RPMI7951 (cell line): ENCODE results near the gene PITX1. TPM values are rescaled to one million over a fixed set of nuclear protein-coding genes. Genes with fewer than 3 reads are reported as not detected.
"Not testable (repeated sequence)": the region's sequence is repeated elsewhere in the genome, so short reads cannot be mapped to it uniquely, and the experiment has no call there.

Experiments
- DNase-seq: peaks from one replicate; pipeline ENCODE4 v3.0.0-alpha.2; 2012; ENCODE audit warnings: low read depth
- total RNA-seq: library from RNA; depleted of rRNA; stranded (reverse); fragments of >200 nt; shearing (Covaris generic); gene quantifications from 2 replicates; pipeline ENCODE4 v1.2.3, GENCODE V29; 2014; rRNA removed

PITX1 gene
- 0.49 TPM in 1 of 2 replicates, not detected in the other for total RNA-seq

DNA sequence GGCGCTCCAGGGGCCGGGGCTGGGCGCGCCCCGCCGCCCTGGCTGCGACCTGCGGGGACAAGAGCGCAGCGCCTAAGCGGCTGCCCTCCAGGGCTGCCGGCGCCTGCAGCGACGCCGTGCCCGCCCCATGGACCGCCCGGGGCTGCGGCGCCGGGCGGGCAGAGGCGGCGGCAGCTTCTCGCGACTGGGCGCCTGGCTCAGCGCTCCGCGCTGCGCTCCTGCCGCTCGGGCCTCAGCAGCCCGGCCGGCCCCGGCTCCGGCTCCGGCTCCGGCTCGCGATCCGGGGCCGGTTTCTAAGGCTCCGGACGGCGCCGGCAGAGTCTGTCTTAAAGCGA, at the start of gene PITX1:
TSS of gene PITX1 (minus strand) at position 328 of the 335 bp plus-strand sequence. CDS start 347 bp downstream, outside the sequence.
- peak; percentile 40 for DNase-seq

DNA sequence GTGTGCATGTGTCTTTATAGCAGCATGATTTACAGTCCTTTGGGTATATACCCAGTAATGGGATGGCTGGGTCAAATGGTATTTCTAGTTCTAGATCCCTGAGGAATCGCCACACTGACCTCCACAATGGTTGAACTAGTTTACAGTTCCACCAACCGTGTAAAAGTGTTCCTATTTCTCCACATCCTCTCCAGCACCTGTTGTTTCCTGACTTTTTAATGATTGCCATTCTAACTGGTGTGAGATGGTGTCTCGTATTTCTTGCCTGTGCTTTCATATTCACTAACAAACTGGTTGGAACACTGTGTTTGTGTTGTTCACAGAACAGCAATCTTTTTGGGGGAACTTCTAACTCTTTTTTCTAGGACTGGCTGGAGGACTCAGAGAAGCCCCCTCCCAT, 49.3 kb upstream of the PITX1 start:
- not testable (repeated sequence) for DNase-seq

DNA sequence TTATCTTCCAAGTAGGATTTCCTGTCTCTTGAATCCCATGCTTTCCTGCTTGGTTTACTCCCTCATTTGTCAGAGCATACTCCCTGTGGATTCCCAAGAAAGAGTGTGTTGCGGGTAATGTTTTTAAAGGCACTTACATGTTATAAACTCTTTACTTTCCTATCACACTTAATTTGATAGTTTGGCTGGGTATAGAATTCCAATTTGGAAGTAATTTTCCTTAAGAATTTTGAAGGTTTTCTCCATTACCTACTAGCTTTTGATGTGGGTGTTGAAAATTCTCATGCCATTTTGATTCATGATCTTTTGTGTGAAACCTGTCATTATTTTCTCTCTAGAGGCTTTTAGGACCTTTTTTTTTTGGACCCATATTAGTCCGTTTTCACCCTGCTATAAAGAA, 47.2 kb upstream of the PITX1 start:
- DNase-seq: no peak

DNA sequence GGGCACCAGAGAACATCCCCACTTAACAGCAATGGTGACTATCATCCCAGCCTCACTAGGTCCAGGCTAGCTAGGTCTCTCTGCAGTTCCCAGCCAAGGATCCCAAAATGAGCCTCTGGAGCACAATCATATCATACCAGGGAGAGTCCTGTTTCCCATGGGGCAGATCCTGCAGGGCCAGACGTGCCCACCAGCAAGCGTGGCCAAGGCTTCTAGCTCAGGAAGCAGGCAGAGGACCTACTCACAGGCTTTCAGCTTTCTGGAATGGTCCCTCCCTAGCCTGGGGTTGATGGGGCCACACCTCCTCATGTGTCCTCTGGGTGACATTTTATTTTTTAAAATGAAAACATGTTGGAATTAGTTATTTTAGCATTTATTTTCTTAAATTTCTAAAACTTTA, 45.7 kb upstream of the PITX1 start:
- no peak for DNase-seq

DNA sequence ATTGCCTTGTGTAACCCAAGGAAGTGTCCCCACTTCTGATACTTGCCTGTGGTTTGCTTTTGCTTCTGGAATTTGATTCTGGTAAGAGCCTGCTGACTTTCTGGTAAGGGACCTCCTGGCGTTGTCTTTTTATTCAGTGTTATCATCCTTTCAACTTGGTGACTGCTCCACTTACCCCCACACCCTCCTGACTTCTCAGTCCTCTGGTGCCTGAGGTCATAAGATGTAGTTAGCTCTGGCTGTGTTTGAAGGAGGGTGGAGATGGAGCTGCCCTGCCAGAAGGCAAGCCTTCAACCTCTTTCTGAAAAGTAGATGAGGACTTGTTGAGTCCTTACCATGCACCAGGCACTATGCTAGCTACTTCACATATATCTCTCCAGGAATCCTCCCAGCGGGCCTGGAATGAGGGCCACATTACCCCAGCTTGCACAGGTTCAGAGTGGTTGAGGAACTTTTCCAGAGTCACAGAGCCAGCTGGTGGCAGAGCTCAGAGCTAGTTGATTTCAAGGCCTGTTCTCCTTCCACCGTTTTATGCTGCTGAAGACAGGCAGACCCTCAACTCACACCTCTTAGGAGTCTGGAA, 45.2 kb upstream of the PITX1 start:
- no peak for DNase-seq

DNA sequence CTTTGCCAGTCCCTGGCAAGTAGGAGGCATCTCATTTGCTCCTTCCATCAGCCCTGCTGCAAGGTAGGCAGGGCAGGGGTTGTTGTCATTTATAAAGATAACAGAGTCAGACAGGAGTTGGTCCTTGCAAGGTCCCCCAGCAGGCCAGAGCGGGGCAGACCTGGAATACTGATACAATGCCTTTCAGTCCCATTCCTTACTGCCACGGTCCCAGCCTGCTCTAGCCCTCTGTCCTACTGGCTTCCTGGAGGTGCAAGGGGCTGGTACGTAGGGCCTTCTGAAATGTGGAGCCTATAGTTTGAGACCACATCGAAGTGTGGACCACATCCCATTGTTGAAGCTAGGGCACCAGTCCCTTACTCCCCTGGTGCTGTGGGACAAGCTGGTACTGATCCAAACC, 42.8 kb upstream of the PITX1 start:
- DNase-seq: no peak

DNA sequence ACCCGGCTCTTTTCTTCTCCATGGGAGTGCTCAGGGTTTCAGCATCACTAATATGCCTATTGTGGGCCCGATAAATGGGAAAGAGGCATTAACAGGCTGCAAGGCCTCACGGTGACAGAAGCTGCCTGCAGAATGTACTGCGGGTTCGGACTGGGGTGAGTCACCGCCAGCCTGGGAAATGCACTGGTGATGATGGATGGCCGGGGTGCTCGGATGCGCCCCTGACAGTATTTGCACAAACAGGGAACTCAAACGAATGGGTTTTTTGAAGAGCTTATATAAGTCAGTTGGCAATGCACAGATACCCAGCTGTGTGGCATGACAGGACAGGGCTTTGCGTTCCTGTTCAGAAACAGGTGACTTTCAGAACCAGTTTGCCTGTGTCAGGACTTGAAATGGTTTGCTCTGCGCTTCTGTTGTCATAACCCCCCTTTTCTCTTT, 42.0 kb upstream of the PITX1 start:
- peak; percentile 45 for DNase-seq

DNA sequence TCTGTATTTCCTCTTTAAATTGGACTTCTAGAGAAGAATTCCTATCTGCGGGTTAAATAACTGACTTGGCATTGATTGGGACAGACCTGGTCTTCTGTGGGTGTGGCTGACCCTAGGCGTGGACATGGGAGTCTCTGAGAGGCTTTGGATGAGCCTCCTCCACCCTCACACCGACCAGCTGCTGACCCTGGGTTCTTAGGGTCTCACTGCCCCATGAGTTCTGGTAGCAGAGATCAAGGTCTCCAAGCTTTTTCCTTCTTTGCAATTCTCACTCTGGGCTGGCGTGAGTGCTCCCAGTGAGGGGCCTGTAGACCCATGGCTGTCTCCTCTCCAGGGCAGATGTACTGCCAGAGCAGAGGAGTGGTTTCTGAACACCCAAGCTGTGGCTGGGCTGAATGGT, 41.6 kb upstream of the PITX1 start:
- no peak for DNase-seq

DNA sequence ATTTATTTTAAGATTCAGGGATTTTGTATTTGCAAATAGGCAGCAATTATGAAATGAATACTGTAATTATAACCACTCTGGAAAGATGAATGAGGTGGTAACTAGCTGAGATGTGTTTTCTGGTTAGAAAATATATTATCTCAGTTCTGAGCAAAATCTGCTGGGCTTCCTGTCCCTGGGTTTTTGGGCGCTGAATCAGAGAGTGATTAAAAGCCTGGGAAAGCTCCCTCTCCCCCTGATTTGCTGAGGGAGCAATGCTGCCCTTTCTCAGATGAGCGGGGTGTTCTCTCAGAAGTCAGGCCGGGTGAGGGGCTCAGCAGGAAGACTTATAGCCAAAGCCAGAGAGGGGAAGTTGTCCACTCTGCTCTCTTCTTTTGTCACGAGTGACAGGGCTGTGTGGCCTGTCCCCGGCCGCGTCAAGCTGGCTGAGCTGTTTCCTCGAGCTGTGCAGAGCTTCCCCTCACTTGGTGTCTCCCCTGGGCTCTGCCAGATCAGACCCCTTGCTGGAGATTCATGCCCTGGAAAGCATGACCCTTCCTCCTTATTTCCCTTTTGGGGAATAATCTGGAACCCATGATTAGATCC, 39.8 kb upstream of the PITX1 start:
- DNase-seq: peak; percentile 6

DNA sequence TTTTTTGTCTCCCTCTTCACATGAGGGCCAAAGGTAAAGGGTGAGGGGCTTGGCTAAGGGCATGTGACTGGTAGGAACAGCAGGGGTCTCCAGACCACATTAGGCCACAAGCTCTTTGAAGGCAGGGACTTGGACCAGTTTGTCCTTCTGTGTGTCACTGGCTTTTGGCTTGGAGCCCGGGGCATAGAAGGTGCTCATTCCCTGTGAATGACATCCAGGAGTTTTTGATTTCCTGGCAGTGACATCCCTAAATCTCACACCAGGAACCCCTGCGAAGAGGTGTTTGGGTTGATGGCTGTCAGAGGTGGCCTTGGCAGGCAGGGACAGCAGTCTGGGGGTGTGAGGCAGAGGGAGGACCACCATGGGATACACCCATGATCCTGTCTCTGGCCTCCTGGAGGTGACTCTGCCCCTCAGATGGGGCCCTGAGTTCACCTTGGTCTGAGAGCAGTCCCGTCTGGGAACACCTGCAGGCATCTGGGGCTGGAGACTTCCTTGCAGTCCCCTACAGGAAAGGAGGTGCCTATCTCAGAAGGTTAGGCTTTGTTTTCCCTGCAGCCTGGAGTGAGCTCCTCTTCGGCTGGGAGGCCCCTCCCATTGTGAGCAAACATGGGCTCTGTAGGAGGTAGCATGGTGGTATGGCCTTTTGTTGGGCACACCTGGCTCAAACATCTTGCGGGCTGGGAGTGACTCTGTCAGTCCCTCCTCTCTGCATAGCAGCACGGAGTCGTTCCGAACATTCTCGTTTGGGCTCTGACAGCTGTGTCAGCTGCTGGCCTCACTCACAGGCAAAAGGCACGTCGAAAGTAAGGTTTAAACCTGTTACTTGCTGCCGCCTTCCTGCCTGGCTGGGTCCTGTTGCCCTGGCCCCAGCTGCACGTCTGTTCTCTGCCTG, 38.6 kb upstream of the PITX1 start:
- DNase-seq: no peak

DNA sequence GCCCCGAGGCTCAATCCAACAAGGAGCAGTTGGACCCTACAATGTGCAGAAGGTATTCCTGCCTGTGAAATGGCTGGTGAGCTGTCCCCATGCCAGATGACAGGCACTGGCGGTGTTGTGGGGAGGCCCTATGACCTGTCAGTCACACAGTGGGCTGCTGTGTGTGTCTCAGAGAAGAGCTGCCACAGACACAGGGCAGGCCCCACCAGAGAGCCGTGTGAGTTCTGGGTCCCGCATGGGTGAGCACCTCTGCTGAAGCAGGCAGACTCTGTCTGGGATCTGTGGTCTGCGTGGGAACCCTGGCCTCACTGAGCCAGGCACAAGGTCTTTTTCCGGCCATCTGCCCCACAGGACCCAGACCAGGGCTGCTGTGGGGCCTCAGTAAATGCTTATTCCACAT, 37.3 kb upstream of the PITX1 start:
- no peak for DNase-seq

DNA sequence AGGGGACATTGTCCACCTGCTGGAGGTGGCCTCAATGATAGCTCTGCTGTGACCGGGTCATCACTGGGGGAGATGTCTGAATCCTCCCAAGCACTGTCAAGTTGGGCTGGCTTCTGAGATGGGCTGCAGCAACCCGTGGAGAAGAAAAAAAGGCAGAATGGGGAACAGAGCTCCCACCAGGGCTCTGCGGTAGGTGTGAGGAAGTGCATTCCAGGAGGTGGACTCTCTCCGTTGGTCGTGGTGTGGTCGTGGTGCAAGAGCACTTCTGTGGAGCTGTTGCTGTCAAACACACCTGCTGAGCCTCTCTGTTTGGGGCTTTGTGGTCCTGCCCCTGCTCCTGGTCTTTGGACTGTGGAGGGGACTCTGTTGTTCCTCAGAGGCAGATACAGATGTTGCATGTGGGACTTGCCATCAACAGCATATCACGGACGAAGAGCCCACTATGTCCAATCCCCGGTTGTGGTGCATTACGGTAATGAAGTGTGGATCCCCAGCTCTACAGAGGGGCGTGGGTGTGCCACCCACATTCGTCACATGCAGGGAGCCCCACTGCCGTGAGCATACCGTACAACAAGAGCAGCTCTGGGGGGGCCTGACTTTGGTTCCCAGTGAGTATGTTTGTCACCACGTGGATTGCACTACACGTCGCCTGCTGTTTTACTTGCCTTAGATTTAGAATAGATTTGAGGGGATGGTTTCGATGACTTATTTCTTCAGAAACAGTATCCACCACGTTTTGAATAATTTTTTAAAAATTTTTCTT, 36.0 kb upstream of the PITX1 start:
- no peak for DNase-seq

DNA sequence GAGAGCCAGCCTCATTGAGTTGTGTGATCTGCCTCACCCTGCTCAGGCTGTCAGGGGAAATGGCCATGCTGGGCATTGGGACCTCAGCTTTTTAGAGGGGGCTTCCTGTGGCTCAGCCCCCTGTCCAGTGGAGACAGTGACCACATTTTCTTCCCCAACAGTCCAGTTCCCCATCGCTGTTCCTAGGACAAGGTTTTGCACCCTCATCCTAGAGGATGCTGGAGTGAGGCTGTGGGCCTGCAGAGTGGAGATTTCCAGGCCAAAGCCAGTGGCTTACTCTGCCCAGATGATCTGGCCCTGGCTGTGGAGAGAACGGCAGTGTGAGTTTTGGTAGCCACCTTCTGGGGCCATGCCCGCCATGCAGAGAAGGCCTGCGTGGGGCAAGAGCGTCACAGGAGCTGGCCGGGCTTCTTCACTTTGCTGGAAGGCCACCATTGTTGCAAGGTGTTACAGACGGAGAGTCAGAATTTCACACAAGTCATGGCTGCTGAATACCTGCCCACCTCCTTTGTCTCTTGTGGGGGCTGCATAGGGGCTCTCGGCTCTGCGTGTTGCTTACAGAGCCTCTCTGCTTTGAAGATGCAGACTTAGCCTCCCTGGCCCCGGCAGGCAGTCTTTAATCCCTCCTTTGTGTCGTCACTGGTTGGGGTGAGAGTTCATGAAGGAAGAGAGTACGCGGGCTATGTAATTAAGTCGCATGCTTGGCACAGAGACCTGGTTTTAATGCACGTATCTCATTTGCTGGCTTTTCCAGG, 35.2 kb upstream of the PITX1 start:
- no peak for DNase-seq

DNA sequence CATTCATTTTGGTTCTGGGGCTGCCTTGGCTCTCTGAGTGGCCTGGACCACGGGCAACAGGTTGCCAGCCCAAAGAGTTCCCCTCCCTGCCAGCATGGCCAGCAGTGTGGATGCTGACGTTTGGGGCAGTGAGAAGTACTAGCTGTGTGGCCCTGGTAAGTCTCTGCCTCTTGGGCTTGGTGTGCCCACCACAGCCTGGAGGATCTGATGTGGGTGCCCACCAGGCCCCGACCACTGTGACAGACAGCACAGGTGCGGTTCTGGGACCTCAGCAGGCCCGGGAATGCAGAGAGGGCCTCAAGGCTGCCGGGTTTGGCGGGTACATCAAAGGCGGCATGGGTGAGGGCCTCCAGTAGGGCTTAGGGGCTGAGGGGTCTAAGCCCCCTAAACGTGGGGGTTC, 33.6 kb upstream of the PITX1 start:
- no peak for DNase-seq

DNA sequence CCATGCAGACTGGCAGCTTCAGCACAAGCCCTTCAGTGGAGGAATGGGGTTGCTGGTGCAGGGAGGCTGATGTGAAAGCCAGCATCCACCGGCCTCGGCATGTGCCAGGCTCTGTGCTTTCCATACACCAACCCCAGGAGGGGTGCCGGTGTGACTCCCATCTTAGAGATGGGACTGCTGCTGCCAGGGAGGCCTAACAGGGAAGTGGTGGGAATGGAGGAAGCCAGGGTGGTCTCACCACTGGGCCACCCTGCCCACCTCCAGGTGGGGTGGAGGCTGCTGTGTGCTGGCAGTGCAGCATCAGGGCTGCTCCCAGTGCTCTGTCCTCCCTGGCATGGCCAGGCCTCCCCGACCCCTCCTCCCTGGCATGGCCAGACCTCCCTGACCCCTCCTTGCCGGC, 32.8 kb upstream of the PITX1 start:
- DNase-seq: no peak

DNA sequence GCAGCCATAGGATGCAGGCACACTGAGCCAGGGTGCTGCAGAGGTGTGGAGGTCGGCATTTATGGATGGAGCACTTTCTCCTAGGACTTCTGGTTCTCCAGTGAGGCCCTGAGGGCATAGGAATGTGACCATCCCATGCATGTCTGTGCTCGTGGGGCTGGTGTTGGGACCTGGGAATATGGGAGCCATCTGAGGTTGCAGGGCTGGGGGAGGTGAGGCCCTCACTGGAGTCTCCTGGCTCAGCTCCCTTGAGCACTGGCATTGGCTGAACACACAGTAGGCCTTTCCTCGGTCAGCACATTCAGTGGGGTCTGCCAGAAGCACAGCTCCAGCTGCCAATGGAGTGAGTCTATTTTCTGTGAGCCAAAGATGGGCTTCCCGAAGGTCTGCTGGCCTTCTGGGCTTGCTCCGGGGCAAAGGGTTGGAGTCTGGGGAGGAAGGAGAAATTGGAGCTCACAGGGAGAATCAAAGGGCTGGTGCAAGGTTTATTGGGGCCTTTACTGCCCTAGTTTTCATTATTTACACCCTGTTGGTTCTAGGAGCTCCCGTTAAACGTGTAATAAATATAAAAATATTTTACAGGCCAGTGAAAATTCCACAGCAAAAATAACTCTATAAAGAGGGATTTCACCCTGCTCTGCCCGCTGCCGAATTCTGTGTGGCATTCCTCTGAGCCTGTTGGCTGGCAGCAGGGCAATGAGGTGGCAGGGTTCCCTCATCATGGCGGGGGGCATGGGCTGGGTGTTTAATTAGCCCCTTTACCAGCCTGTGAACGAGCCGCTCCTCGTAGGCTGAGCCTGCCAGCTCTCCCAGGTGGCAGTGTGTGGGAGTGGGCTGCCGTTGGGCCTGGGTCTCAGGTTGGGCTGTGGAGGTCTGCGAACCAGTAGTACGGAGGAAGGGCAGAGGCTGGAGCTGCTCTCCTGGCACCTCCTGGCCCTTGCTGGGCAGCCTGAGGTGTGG, 31.6 kb upstream of the PITX1 start:
- DNase-seq: no peak

DNA sequence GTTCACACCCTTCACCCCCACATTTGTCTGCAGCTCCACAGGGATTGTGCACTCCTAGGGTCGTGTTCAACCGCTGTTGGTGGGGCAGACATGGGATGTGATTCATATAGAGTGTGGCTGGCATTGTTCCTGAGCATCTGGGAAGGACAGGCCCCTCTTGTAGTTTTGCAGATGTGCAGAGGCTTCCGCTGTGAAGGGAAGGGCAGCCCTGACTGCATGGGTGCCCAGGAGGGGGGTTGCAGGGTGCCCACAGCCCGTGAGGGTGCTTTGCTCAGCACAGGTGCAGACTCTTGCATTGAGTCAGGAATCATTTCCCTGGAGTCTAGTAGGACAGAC, 30.2 kb upstream of the PITX1 start:
- DNase-seq: no peak

DNA sequence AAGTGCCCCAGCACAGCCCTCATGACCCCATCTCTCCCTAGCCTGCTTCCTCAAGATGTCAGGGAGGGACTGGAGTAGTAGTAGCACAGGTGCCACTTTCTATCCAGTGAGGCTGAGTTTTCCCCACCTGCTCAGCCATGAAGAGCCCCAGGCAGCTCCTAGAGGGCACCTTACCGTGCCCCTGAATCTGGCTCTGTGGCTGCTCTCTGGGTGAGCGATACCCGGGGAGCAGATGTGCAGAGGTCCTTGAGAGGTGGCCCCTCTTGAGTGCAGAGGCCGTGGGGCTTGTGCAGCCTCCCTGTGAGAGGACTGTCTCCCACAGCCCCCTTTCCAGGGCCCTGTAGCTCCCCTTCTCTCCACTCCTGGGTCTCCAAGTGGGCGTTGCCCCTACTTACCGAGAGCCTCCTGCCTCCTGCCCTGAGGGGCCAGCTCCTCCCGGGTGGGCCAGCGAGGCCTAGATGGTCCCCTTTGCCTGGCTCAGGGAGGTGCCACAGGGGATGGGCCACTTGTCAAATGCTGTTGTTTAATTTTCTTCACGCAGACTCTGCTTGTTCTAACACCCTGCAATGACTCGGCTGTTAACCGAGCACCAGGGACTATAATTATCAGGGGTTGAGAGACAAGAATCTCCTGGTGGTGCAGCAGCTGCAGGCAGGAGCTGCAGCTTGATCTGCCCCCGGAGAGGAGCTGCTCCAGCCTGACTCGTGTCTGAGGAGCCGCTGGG, 29.6 kb upstream of the PITX1 start:
- DNase-seq: no peak

DNA sequence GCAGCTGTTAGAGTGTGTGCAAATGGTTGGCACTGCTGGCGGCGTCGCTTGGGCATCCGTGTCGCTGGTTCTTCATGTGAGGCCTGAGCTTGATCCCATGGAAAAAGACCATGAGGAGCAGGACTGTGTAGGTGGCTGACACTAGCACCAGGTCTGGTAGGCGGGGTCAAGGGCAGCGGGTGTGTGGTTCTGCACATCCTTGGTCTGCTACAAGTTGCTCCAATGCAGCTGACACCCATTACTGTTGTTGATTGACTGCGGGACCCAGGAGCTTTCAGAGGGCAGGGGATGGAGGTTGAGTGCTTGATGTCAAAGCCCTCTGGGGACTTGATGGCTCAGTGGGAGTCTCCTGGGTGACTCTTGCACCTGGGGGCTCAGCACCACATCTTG, 29.0 kb upstream of the PITX1 start:
- no peak for DNase-seq
